HS-5 (cell line): ENCODE data around the gene C5AR2.
"Not testable (repeated sequence)": the region's sequence is repeated elsewhere in the genome, so short reads cannot be mapped to it uniquely, and the experiment has no call there.

Experiments
- DNase-seq: peaks from one replicate; pipeline ENCODE4 v3.0.0-alpha.2; 2012; ENCODE audit warnings: low read depth

C5AR2 gene

GRCh38 chr19:47323872-47324271, 8.1 kb upstream of the C5AR2 start:
- no peak for DNase-seq

- no peak for DNase-seq
These were observed 7.5 kb upstream of the C5AR2 start for GRCh38 chr19:47324502-47324901.

- DNase-seq: no peak
These were observed 1.5 kb upstream of the C5AR2 start for GRCh38 chr19:47330466-47330869.

- no peak for DNase-seq
These were observed 485 bp upstream of the C5AR2 start for GRCh38 chr19:47331490-47331889.

- not testable (repeated sequence) for DNase-seq
These were observed 5.1 kb downstream of the C5AR2 start for GRCh38 chr19:47336765-47337718.

- no peak for DNase-seq
These were observed 7.4 kb downstream of the C5AR2 start for GRCh38 chr19:47339196-47339880.

DNA sequence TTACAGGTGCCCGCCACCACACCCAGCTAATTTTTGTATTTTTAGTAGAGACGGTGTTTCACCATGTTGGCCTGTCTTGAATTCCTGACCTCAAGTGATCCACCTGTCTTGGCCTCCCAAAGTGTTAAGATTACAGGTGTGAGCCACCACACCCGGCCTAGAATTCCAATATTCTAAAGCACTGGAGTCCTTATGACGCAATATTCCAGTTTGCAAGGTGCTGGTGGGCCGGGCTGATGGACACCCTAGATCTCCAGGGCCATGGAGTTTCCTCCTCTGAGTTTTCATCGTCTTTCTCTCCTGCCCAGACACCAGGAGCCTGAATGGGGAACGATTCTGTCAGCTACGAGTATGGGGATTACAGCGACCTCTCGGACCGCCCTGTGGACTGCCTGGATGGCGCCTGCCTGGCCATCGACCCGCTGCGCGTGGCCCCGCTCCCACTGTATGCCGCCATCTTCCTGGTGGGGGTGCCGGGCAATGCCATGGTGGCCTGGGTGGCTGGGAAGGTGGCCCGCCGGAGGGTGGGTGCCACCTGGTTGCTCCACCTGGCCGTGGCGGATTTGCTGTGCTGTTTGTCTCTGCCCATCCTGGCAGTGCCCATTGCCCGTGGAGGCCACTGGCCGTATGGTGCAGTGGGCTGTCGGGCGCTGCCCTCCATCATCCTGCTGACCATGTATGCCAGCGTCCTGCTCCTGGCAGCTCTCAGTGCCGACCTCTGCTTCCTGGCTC, 8.7 kb downstream of the C5AR2 start:
- DNase-seq: no peak

GRCh38 chr19:47341734-47342133, 9.8 kb downstream of the C5AR2 start:
- no peak for DNase-seq

DNA sequence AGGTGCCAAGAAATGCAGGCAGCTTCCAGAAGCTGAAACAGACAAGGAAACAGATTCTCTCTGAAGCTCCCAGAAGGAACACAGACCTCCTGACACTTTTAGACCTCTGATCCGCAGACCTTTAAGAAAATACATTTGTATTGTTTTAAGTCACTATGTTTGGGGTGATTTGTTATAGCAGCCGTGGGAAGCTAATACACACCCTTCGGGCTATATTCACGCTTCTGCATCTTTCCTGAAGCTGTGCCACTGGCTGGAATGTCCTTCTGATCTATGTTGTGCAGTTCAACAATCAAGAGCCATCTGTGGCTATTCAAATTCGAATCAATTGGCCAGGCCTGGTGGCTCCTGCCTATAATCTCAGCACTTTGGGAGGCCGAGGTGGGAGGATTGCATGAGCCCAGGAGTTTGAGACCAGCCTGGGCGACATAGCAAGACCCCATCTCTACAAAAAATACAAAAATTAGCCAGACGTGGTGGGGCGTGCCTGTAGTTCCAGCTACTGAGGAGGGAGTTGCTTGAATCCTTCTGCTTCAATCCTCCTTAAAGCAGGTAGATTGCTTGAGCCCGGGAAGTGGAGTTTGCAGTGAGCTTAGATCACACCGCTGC, 11.3 kb downstream of the C5AR2 start:
- DNase-seq: no peak

- DNase-seq: no peak
These were observed 12.4 kb downstream of the C5AR2 start for GRCh38 chr19:47344425-47344824.

DNA sequence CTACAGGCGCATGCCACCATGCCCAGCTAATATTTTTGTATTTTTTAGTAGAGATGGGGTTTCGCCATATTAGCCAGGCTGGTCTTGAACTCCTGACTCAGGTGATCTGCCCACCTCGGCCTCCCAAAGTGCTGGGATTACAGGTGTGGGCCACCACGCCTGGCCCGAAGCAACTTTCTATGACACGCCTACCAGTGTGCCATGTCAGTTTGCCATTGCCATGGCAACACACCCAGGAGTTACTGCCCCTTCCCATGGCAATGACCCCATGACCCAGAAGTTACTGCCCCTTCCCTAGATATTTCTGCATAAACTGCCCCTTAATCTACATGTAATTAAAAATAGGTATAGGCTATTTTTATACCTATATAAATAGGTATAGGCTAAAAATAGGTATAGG, 14.0 kb downstream of the C5AR2 start:
- not testable (repeated sequence) for DNase-seq

GRCh38 chr19:47348819-47349795, 17.1 kb downstream of the C5AR2 start, which contains the start of gene DHX34:
TSS of gene DHX34 (plus strand) at chr19:47349315. CDS start at chr19:47353031, 3,716 bp downstream.
- peak; percentile 92 for DNase-seq

- no peak for DNase-seq
These were observed 18.7 kb downstream of the C5AR2 start for GRCh38 chr19:47350630-47351029.

GRCh38 chr19:47351548-47351947, 19.6 kb downstream of the C5AR2 start:
- no peak for DNase-seq

DNA sequence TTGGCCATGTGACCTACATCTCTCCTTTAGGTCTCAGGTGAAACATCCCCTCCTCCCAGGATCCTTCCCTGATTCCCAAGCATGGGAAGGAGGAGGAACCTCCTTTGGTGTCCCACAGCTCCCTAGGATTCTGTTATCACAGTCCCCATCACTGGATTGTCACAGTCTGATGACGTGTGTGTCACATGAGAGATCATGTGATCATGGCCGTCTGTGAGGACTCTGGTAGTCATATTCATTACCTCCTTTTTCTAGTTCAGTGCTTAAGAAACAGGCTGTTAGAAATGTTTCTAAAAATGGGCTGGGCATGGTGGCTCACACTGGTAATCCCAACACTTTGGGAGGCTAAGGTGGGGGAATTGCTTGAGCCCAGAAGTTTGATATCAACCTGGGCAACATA, 20.1 kb downstream of the C5AR2 start:
- DNase-seq: no peak

DNA sequence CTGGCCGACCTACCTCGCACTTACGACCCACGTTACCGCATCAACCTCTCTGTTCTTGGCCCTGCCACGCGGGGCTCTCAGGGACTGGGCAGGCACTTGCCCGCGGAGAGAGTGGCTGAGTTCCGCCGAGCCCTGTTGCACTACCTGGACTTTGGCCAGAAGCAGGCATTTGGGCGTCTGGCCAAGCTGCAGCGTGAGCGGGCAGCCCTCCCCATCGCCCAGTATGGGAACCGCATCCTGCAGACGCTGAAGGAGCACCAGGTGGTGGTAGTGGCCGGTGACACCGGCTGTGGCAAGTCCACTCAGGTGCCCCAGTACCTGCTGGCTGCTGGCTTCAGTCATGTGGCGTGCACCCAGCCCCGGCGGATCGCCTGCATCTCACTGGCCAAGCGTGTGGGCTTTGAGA, 21.3 kb downstream of the C5AR2 start:
- DNase-seq: no peak

DNA sequence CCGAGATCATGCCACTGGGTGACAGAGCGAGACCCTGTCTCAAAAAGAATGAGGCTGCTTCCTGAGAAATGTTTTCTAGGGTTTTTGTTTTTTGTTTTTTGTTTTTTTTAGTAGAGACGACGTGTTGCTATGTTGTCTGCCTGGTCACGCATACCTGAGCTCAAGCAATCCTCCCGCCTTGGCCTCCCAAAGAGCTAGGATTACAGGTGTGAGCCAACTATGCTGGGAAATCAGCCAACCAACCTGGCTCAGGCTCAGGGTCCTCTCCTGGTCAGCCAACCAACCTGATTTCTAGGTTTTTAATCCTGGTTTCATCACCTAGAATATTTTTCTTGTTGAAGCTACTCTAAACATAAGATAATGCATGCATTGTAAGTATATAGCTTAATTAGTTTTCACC, 24.9 kb downstream of the C5AR2 start:
- DNase-seq: no peak

- no peak for DNase-seq
These were observed 26.1 kb downstream of the C5AR2 start for GRCh38 chr19:47357788-47358680.

- DNase-seq: no peak
These were observed 27.0 kb downstream of the C5AR2 start for GRCh38 chr19:47358936-47359335.

DNA sequence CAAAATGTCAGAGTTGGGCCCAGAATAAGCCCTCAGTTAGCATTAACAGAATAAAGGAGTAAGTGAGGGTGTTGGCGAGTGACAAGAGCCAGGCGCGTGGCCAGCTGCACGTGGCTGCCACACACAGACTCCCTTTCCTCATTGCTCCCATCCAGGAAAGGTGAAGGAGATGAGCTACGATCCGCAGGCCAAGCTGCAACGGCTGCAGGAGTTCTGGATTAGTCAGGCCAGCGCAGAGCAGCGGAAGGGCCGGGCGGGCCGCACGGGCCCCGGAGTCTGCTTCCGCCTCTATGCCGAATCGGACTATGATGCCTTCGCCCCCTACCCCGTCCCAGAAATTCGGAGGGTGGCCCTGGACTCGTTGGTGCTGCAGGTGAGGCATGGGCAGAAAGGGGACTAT, 30.3 kb downstream of the C5AR2 start:
- DNase-seq: no peak
